ENCODE measurements around the gene CDH13. TPM values are rescaled to one million over a fixed set of nuclear protein-coding genes. Genes with fewer than 3 reads are reported as not detected.

Gene CDH13
- polyA plus RNA-seq, 1 experiment = 113 TPM

DNA sequence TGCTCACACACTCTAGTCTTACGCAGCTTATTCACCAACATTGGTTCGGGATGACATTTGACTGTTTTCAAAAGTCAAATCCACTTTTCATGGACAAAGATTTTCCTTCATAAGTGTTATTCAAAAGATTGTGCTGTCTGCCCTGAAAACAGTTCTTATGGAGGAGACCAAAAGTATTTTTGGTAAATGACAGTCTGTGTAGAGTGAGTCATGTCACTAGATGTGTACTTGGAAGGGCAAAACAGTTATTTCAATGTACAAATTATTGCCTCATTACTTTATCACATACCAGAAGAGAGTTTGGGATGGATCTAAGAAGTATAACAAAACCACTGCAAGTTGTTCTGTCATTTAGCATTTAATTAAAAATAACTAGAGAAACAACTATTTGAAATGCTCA lies 265.6 kb downstream of the CDH13 start:
- TF ChIP-seq, protein P1, sequence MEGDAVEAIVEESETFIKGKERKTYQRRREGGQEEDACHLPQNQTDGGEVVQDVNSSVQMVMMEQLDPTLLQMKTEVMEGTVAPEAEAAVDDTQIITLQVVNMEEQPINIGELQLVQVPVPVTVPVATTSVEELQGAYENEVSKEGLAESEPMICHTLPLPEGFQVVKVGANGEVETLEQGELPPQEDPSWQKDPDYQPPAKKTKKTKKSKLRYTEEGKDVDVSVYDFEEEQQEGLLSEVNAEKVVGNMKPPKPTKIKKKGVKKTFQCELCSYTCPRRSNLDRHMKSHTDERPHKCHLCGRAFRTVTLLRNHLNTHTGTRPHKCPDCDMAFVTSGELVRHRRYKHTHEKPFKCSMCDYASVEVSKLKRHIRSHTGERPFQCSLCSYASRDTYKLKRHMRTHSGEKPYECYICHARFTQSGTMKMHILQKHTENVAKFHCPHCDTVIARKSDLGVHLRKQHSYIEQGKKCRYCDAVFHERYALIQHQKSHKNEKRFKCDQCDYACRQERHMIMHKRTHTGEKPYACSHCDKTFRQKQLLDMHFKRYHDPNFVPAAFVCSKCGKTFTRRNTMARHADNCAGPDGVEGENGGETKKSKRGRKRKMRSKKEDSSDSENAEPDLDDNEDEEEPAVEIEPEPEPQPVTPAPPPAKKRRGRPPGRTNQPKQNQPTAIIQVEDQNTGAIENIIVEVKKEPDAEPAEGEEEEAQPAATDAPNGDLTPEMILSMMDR (IDR thresholded peaks at IDR 0.05; ENCODE audit: insufficient read depth, low read depth, low read length) = no peak
- ChIA-PET POLR2A (no interaction called here), CTCF (no interaction called here)
- H3K27me3 ChIP-seq (ENCODE audit: control insufficient read depth, insufficient read depth, low read length) = no peaks in the 10 kb centered on the region
- DNase-seq (ENCODE audit: low read depth) = no peak
- no peak overlapping the region for H3K4me3 ChIP-seq (ENCODE audit: low read depth, low read length)
- H3K36me3 ChIP-seq (ENCODE audit: control insufficient read depth, insufficient read depth, low read length) = no peaks in the 10 kb centered on the region

DNA sequence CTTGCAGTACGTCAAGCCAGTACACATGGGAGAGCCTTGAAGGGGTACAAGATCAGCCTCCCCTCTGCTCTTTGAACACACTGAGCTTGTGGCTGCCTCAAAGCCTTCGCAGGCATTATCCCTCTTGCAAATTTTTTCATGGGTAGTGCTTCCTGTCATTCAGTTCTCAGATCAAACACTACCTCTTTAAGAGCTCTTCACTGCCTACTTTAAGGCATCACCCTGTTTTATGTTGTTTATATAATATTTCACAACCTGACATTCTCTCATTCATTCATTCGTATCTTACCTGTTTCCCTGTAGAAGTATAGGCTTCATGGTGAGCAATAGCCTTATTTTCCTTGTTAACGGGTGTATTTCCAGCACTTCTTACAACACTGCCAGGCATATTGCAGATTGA lies 269.1 kb downstream of the CDH13 start:
- CTCF ChIA-PET = no interaction called here
- POLR2A ChIA-PET = no interaction called here
- H3K36me3 ChIP-seq (ENCODE audit: control insufficient read depth, insufficient read depth, low read length) = no peaks in the 10 kb centered on the region
- no peaks in the 10 kb centered on the region for H3K27me3 ChIP-seq (ENCODE audit: control insufficient read depth, insufficient read depth, low read length)
- TF ChIP-seq, protein P1 (IDR thresholded peaks at IDR 0.05; ENCODE audit: insufficient read depth, low read depth, low read length) = no peak
- no peak for DNase-seq (ENCODE audit: low read depth)
- no peak overlapping the region for H3K4me3 ChIP-seq (ENCODE audit: low read depth, low read length)

DNA sequence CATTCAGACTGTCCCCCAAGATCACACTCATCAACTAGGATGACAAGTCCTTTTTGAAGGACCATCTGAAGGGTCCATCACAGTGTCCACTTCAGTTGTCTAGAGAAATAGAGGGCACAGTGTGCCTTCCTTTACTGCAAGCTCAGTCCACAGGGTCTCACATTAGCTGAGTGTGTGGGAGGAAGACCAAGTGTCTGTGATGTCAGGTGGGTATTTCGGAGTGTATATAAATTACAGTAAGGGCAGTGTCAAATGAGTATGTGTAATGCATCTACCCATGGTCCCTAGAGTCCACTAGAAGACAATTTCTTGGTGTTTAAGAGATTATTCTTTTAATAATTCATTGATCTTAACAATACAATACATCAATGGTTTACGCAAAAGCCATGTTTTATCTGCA lies 272.2 kb downstream of the CDH13 start:
- CTCF ChIA-PET = no interaction called here
- TF ChIP-seq, protein P1 (IDR thresholded peaks at IDR 0.05; ENCODE audit: insufficient read depth, low read depth, low read length) = no peak
- H3K27me3 ChIP-seq (ENCODE audit: control insufficient read depth, insufficient read depth, low read length) = no peaks in the 10 kb centered on the region
- H3K36me3 ChIP-seq (ENCODE audit: control insufficient read depth, insufficient read depth, low read length) = no peaks in the 10 kb centered on the region
- POLR2A ChIA-PET = no interaction called here
- H3K4me3 ChIP-seq (ENCODE audit: low read depth, low read length) = no peak overlapping the region
- no peak for DNase-seq (ENCODE audit: low read depth)

DNA sequence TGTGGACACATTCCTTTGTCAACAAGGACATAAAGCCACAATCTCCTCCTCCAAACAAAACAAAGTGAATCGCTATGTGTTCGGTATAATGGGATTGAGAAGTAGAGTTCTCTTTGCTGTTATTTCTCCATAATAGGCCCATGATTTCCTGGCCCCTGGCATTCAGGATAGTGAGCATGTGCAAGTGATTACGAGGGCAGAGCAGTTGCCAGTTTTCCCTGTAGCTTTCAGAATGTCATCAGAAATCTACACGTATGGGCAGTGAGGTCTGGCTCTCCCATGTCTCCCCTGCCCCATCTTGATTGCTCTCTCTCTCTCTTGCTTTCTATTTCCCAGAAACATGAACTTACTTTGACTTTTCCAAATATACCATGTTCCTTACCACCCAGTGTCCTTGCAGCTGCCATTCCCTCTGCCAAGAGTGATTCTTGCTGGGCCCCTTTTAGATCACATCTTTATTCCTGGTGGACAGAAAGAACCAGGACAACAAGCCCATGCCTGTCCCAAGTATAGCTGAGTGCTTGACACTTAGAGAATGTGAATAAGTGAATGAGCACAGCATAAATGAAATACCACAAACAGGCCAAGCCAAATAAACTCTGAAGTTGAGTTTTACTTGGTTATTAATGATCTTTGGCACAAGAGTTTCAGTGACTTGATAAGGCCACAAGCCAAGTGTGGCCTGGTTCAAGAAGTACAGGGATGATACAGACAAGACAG lies 273.1 kb downstream of the CDH13 start:
- TF ChIP-seq, protein P1 (IDR thresholded peaks at IDR 0.05; ENCODE audit: insufficient read depth, low read depth, low read length) = no peak
- no peaks in the 10 kb centered on the region for H3K36me3 ChIP-seq (ENCODE audit: control insufficient read depth, insufficient read depth, low read length)
- no peaks in the 10 kb centered on the region for H3K27me3 ChIP-seq (ENCODE audit: control insufficient read depth, insufficient read depth, low read length)
- H3K4me3 ChIP-seq (ENCODE audit: low read depth, low read length) = no peak overlapping the region
- DNase-seq (ENCODE audit: low read depth) = no peak
- CTCF ChIA-PET = no interaction called here
- POLR2A ChIA-PET = no interaction called here

DNA sequence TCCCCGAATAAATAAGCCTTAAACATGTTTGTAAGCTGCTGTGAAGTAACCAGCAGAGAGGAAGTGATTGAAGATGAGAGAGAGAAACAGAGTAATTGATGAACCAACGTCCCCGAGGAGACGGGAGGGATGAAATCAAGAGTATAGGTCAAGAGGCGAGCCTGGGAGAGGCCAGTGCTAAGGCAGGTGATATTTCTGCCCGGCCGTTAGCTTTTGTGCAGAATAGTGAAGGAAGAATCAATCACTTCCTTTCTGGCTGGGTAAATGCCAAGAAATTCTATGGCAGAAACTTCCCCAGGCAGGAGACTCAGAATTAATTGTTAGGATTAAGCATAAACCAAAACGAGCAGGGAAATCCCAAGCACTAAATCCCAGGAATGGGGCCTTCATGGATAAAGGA lies 273.8 kb downstream of the CDH13 start:
- Histone ChIP-seq H3K36me3 (ENCODE audit: control insufficient read depth, insufficient read depth, low read length) (no peaks in the 10 kb centered on the region), H3K4me3 (ENCODE audit: low read depth, low read length) (no peak overlapping the region), H3K27me3 (ENCODE audit: control insufficient read depth, insufficient read depth, low read length) (no peaks in the 10 kb centered on the region)
- TF ChIP-seq, protein P1 (IDR thresholded peaks at IDR 0.05; ENCODE audit: insufficient read depth, low read depth, low read length) = no peak
- ChIA-PET CTCF (no interaction called here), POLR2A (no interaction called here)
- no peak for DNase-seq (ENCODE audit: low read depth)
